ENCODE results near the gene AK4.

DNA sequence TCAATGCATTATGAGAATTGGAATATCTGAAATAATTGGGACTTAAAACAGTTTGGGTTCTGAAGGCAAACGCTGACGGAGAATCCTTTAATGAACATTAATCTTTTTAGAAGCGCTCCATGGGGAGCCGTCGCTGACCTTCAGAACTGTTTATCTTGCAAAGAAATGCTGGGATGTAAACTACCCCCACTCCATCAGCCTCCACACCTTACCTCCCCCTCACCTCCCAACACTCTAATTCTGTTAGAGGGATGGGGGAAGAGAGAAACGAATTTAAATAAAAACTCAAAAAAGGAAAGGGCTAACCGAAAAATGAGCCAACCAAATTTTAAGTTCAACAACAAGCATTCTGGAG, 117.3 kb downstream of the AK4 start:
- TF ChIP-seq CTCF (IDR thresholded peaks at IDR 0.05) (no peak), POLR2A (IDR thresholded peaks at IDR 0.05) (no peak)

Measured in lower leg skin (tissue), 3 donors.